Neural progenitor cell (in vitro differentiated cells): ENCODE measurements around the gene EXOC7. TPM values are rescaled to one million over a fixed set of nuclear protein-coding genes. Genes with fewer than 3 reads are reported as not detected.
"Not testable (repeated sequence)": the region's sequence is repeated elsewhere in the genome, so short reads cannot be mapped to it uniquely, and the experiment has no call there.

Experiments used
- DNase-seq: peaks from one replicate; pipeline ENCODE4 v3.0.0-alpha.2; 2016; ENCODE audit warnings: low spot score
- H2AFZ ChIP-seq: fragments of 200-600 bp; sonication (generic); replicated peaks from 2 replicates; pipeline ENCODE4 v1.6.1; 2016; ENCODE audit warnings: antibody characterized with exemption
- H3F3A ChIP-seq: fragments of 200-600 bp; sonication (generic); 2 replicates; pipeline ENCODE4 v1.6.1; 2016; ENCODE audit warnings: antibody characterized with exemption, low read depth
- H3K27ac ChIP-seq: fragments of 200-600 bp; sonication (generic); 2 replicates; pipeline ENCODE4 v1.5.1; 2016; ENCODE audit warnings: mild to moderate bottlenecking
- H3K27me3 ChIP-seq: fragments of 200-600 bp; sonication (generic); 2 replicates; pipeline ENCODE4 v1.6.1; 2016; ENCODE audit warnings: mild to moderate bottlenecking, moderate library complexity
- H3K36me3 ChIP-seq: fragments of 200-600 bp; sonication (generic); 2 replicates; pipeline ENCODE4 v1.5.1; 2016
- H3K4me1 ChIP-seq: fragments of 200-600 bp; sonication (generic); 2 replicates; pipeline ENCODE4 v1.6.1; 2016; ENCODE audit warnings: mixed run types
- H3K4me2 ChIP-seq: fragments of 200-600 bp; sonication (generic); 2 replicates; pipeline ENCODE4 v1.6.1; 2016
- H3K4me3 ChIP-seq: fragments of 200-600 bp; sonication (generic); 2 replicates; pipeline ENCODE4 v1.5.1; 2016
- H3K79me2 ChIP-seq: fragments of 200-600 bp; sonication (generic); 2 replicates; pipeline ENCODE4 v1.6.1; 2016; ENCODE audit warnings: low read depth
- H3K9ac ChIP-seq: fragments of 200-600 bp; sonication (generic); 2 replicates; pipeline ENCODE4 v1.6.1; 2016
- H3K9me3 ChIP-seq: fragments of 200-600 bp; sonication (generic); 2 replicates; pipeline ENCODE4 v1.5.1; 2016; ENCODE audit warnings: low read depth
- H4K20me1 ChIP-seq: fragments of 200-600 bp; sonication (generic); 2 replicates; pipeline ENCODE4 v1.6.1; 2016; ENCODE audit warnings: low read depth
- H3K27ac Mint-ChIP-seq: 3 replicates; pipeline ENCODE4 v1.8.0; 2021; ENCODE audit warnings: mixed read lengths
- H3K27me3 Mint-ChIP-seq: 2 replicates; pipeline ENCODE4 v1.8.0; 2022; ENCODE audit warnings: low read depth, mild to moderate bottlenecking, inconsistent platforms, moderate library complexity, mixed read lengths; ENCODE audit not compliant: insufficient read depth
- H3K36me3 Mint-ChIP-seq: 3 replicates; pipeline ENCODE4 v1.8.0; 2021; ENCODE audit warnings: mixed read lengths
- H3K4me1 Mint-ChIP-seq: 3 replicates; pipeline ENCODE4 v1.8.0; 2021; ENCODE audit warnings: mixed read lengths
- H3K4me3 Mint-ChIP-seq: 3 replicates; pipeline ENCODE4 v1.8.0; 2021; ENCODE audit warnings: mild to moderate bottlenecking, moderate library complexity, mixed read lengths
- H3K9me3 Mint-ChIP-seq: 3 replicates; pipeline ENCODE4 v1.8.0; 2020; ENCODE audit warnings: mixed read lengths
- CTCF ChIP-seq: fragments of 200-600 bp; sonication (generic); IDR thresholded peaks from 2 replicates; pipeline ENCODE4 v1.5.1; 2017; ENCODE audit warnings: antibody characterized with exemption, mild to moderate bottlenecking
- EZH2 ChIP-seq: fragments of 200-600 bp; sonication (generic); IDR thresholded peaks from 2 replicates; pipeline ENCODE4 v1.6.1; 2017; ENCODE audit warnings: antibody characterized with exemption, mild to moderate bottlenecking, moderate library complexity
- EZH2phosphoT487 ChIP-seq: fragments of 200-600 bp; sonication (generic); IDR thresholded peaks from 2 replicates; pipeline ENCODE4 v1.6.1; 2017; ENCODE audit warnings: antibody characterized with exemption
- total RNA-seq: library from RNA; depleted of rRNA; stranded (reverse); fragments of >200 nt; gene quantifications from 2 replicates; pipeline ENCODE4 v1.2.3, GENCODE V29; 2015; ENCODE audit warnings: low replicate concordance

The EXOC7 gene
- total RNA-seq, 1 donor from 2014 or later: 64.3 TPM

- no peaks in the 10 kb centered on the region for H3K9me3 ChIP-seq
- no peaks in the 10 kb centered on the region for H3K79me2 ChIP-seq
- no peak overlapping the region for H3K4me2 ChIP-seq
- TF ChIP-seq EZH2: no peak
- no peak for TF ChIP-seq CTCF
- no peak for TF ChIP-seq EZH2phosphoT487
- no peaks in the 10 kb centered on the region for H4K20me1 ChIP-seq
- no peak for DNase-seq
- H3K4me1 Mint-ChIP-seq: peaks cover 4% of the 10 kb centered on the region
- H3K36me3 Mint-ChIP-seq: peaks cover 57% of the 10 kb centered on the region
- H3K9ac ChIP-seq: no peak overlapping the region
- H3K4me1 ChIP-seq: peaks cover 11% of the 10 kb centered on the region
- peaks cover 25% of the 10 kb centered on the region for H3F3A ChIP-seq
- no peak overlapping the region for H3K4me3 Mint-ChIP-seq
- no peak overlapping the region for H2AFZ ChIP-seq
- peaks cover 2% of the 10 kb centered on the region for H3K27me3 Mint-ChIP-seq
- peaks cover 5% of the 10 kb centered on the region for H3K36me3 ChIP-seq
- no peaks in the 10 kb centered on the region for H3K9me3 Mint-ChIP-seq
- no peak overlapping the region for H3K4me3 ChIP-seq
- H3K27me3 ChIP-seq: no peaks in the 10 kb centered on the region
- H3K27ac Mint-ChIP-seq: no peak overlapping the region
- H3K27ac ChIP-seq: no peak overlapping the region
These were observed 57.5 kb downstream of the EXOC7 start for GRCh38 chr17:76046064-76046463.

GRCh38 chr17:76044475-76045007, 59.0 kb downstream of the EXOC7 start:
- H3K9ac ChIP-seq, H3K9me3 ChIP-seq, H4K20me1 ChIP-seq, H2AFZ ChIP-seq, H3K27me3 ChIP-seq, H3K9me3 Mint-ChIP-seq, DNase-seq, H3K36me3 ChIP-seq, H3K4me3 Mint-ChIP-seq, H3K27me3 Mint-ChIP-seq, H3K79me2 ChIP-seq, H3K4me2 ChIP-seq, H3K4me3 ChIP-seq, H3K27ac Mint-ChIP-seq, H3K27ac ChIP-seq, H3K4me1 ChIP-seq, H3K4me1 Mint-ChIP-seq: not testable (repeated sequence)
- H3K36me3 Mint-ChIP-seq: peaks cover 58% of the 10 kb centered on the region
- H3F3A ChIP-seq: peaks cover 11% of the 10 kb centered on the region

GRCh38 chr17:76042868-76043267, 60.7 kb downstream of the EXOC7 start:
- not testable (repeated sequence) for H3K27me3 ChIP-seq, H3K27me3 Mint-ChIP-seq, H3K9ac ChIP-seq, DNase-seq, H3K27ac Mint-ChIP-seq, H3K9me3 ChIP-seq, H3K4me1 Mint-ChIP-seq, H3K4me1 ChIP-seq, H3K4me3 ChIP-seq, H3K79me2 ChIP-seq, H3K36me3 ChIP-seq, H3K27ac ChIP-seq, H3K9me3 Mint-ChIP-seq, H3K4me2 ChIP-seq, H3K4me3 Mint-ChIP-seq, H2AFZ ChIP-seq, H4K20me1 ChIP-seq
- peaks cover 61% of the 10 kb centered on the region for H3K36me3 Mint-ChIP-seq
- H3F3A ChIP-seq: peaks cover 18% of the 10 kb centered on the region

- H3K4me3 Mint-ChIP-seq: no peak overlapping the region
- Histone ChIP-seq H4K20me1 (no peaks in the 10 kb centered on the region), H3K4me2 (no peak overlapping the region), H3F3A (peaks cover 34% of the 10 kb centered on the region), H3K27ac (no peak overlapping the region), H3K9ac (no peak overlapping the region), H3K9me3 (no peaks in the 10 kb centered on the region), H3K4me3 (no peak overlapping the region), H3K4me1 (peaks cover 18% of the 10 kb centered on the region), H2AFZ (no peak overlapping the region), H3K27me3 (no peaks in the 10 kb centered on the region), H3K36me3 (no peaks in the 10 kb centered on the region), H3K79me2 (no peaks in the 10 kb centered on the region)
- H3K4me1 Mint-ChIP-seq: peaks cover 7% of the 10 kb centered on the region
- H3K9me3 Mint-ChIP-seq: no peaks in the 10 kb centered on the region
- DNase-seq: no peak
- peaks cover 49% of the 10 kb centered on the region for H3K36me3 Mint-ChIP-seq
- TF ChIP-seq CTCF: no peak
- no peak overlapping the region for H3K27ac Mint-ChIP-seq
- H3K27me3 Mint-ChIP-seq: no peaks in the 10 kb centered on the region
These were observed 63.2 kb downstream of the EXOC7 start for GRCh38 chr17:76040376-76040775.
